ENCODE measurements around the gene RPL36. TPM values are rescaled to one million over a fixed set of nuclear protein-coding genes. Genes with fewer than 3 reads are reported as not detected.
A peak's percentile ranks its signal among the peaks of the same experiment; 100 is the strongest.
"Not testable (repeated sequence)": the region's sequence is repeated elsewhere in the genome, so short reads cannot be mapped to it uniquely, and the experiment has no call there.

The RPL36 gene
- total and polyA plus RNA-seq, 2 donors: 287 to 1,053 TPM

- H3K4me3 ChIP-seq (ENCODE audit: low read depth, low read length); H3K27ac ChIP-seq (ENCODE audit: low read depth); H3K36me3 ChIP-seq (ENCODE audit: insufficient read depth); H3K4me1 ChIP-seq (ENCODE audit: insufficient read depth); DNase-seq (ENCODE audit: extremely low spot score): not testable (repeated sequence)
- 92% methylated on average over 13 of the region's 13 CpGs for WGBS
Measured at GRCh38 chr19:5688262-5688881, 1.7 kb upstream of the RPL36 start.

- DNase-seq (ENCODE audit: extremely low spot score): no peak
- H3K4me3 ChIP-seq (ENCODE audit: low read depth, low read length): peak overlapping the region; percentile 66
- H3K4me1 ChIP-seq (ENCODE audit: insufficient read depth): no peaks in the 10 kb centered on the region
- 4% methylated on average over 54 of the region's 54 CpGs for WGBS
- H3K36me3 ChIP-seq (ENCODE audit: insufficient read depth): peaks cover 6% of the 10 kb centered on the region
- H3K27ac ChIP-seq (ENCODE audit: low read depth): peak overlapping the region; percentile 95
Measured at GRCh38 chr19:5690955-5691821, 1.1 kb downstream of the RPL36 start.

- WGBS: 64% methylated on average over 42 of the region's 42 CpGs
- DNase-seq (ENCODE audit: extremely low spot score): no peak
- Histone ChIP-seq H3K4me1 (ENCODE audit: insufficient read depth) (no peaks in the 10 kb centered on the region), H3K27ac (ENCODE audit: low read depth) (no peak overlapping the region), H3K36me3 (ENCODE audit: insufficient read depth) (peaks cover 6% of the 10 kb centered on the region), H3K4me3 (ENCODE audit: low read depth, low read length) (no peak overlapping the region)
Measured at GRCh38 chr19:5691822-5692722, 2.0 kb downstream of the RPL36 start.

GRCh38 chr19:5692723-5693194, 2.7 kb downstream of the RPL36 start:
- Histone ChIP-seq H3K36me3 (ENCODE audit: insufficient read depth) (peaks cover 6% of the 10 kb centered on the region), H3K4me3 (ENCODE audit: low read depth, low read length) (no peak overlapping the region), H3K4me1 (ENCODE audit: insufficient read depth) (no peaks in the 10 kb centered on the region), H3K27ac (ENCODE audit: low read depth) (no peak overlapping the region)
- 74% methylated on average over 7 of the region's 7 CpGs for WGBS
- no peak for DNase-seq (ENCODE audit: extremely low spot score)

- no peak overlapping the region for H3K27ac ChIP-seq (ENCODE audit: low read depth)
- H3K4me1 ChIP-seq (ENCODE audit: insufficient read depth): no peaks in the 10 kb centered on the region
- 84% methylated on average over 39 of the region's 39 CpGs for WGBS
- no peak for DNase-seq (ENCODE audit: extremely low spot score)
- H3K4me3 ChIP-seq (ENCODE audit: low read depth, low read length): no peak overlapping the region
- peaks cover 6% of the 10 kb centered on the region for H3K36me3 ChIP-seq (ENCODE audit: insufficient read depth)
Measured at GRCh38 chr19:5693195-5694166, 3.4 kb downstream of the RPL36 start.

GRCh38 chr19:5694167-5694955, 4.3 kb downstream of the RPL36 start:
- no peak overlapping the region for H3K27ac ChIP-seq (ENCODE audit: low read depth)
- 89% methylated on average over 45 of the region's 45 CpGs for WGBS
- no peak for DNase-seq (ENCODE audit: extremely low spot score)
- no peak overlapping the region for H3K4me3 ChIP-seq (ENCODE audit: low read depth, low read length)
- no peaks in the 10 kb centered on the region for H3K4me1 ChIP-seq (ENCODE audit: insufficient read depth)
- H3K36me3 ChIP-seq (ENCODE audit: insufficient read depth): peaks cover 6% of the 10 kb centered on the region

GRCh38 chr19:5694956-5695648, 5.0 kb downstream of the RPL36 start:
- WGBS: 85% methylated on average over 8 of the region's 8 CpGs
- no peaks in the 10 kb centered on the region for H3K4me1 ChIP-seq (ENCODE audit: insufficient read depth)
- no peak overlapping the region for H3K27ac ChIP-seq (ENCODE audit: low read depth)
- no peak for DNase-seq (ENCODE audit: extremely low spot score)
- peaks cover 6% of the 10 kb centered on the region for H3K36me3 ChIP-seq (ENCODE audit: insufficient read depth)
- no peak overlapping the region for H3K4me3 ChIP-seq (ENCODE audit: low read depth, low read length)

GRCh38 chr19:5695649-5696195, 5.6 kb downstream of the RPL36 start:
- peaks cover 6% of the 10 kb centered on the region for H3K36me3 ChIP-seq (ENCODE audit: insufficient read depth)
- WGBS: 84% methylated on average over 28 of the region's 28 CpGs
- no peaks in the 10 kb centered on the region for H3K4me1 ChIP-seq (ENCODE audit: insufficient read depth)
- no peak for DNase-seq (ENCODE audit: extremely low spot score)
- H3K4me3 ChIP-seq (ENCODE audit: low read depth, low read length): no peak overlapping the region
- H3K27ac ChIP-seq (ENCODE audit: low read depth): no peak overlapping the region

GRCh38 chr19:5696196-5697021, 6.3 kb downstream of the RPL36 start:
- WGBS: 88% methylated on average over 42 of the region's 42 CpGs
- H3K4me3 ChIP-seq (ENCODE audit: low read depth, low read length): no peak overlapping the region
- H3K36me3 ChIP-seq (ENCODE audit: insufficient read depth): peaks cover 8% of the 10 kb centered on the region
- H3K27ac ChIP-seq (ENCODE audit: low read depth): no peak overlapping the region
- H3K4me1 ChIP-seq (ENCODE audit: insufficient read depth): no peaks in the 10 kb centered on the region
- no peak for DNase-seq (ENCODE audit: extremely low spot score)

- DNase-seq (ENCODE audit: extremely low spot score): no peak
- WGBS: 77% methylated on average over 25 of the region's 25 CpGs
- Histone ChIP-seq H3K4me1 (ENCODE audit: insufficient read depth) (no peaks in the 10 kb centered on the region), H3K4me3 (ENCODE audit: low read depth, low read length) (no peak overlapping the region), H3K36me3 (ENCODE audit: insufficient read depth) (peaks cover 8% of the 10 kb centered on the region), H3K27ac (ENCODE audit: low read depth) (no peak overlapping the region)
Measured at GRCh38 chr19:5697022-5697889, 7.2 kb downstream of the RPL36 start.
